Prostate gland (tissue), 2 donors: ENCODE data around the gene NDRG3.

Experiments
- POLR2A ChIP-seq: fragments of 450-650 bp; IDR thresholded peaks from one replicate; pipeline ENCODE4 v1.6.1; 2016; ENCODE audit warnings: antibody characterized with exemption, mild to moderate bottlenecking
- TF ChIP-seq, protein P1 (sequence below), 4 experiments: fragments of 200-600 bp in 2 of 4; fragments of 450-650 bp in 2 of 4; sonication (generic) in 2 of 4; IDR thresholded peaks; 1 replicate in 3 of 4; 2 replicates in 1 of 4; pipeline ENCODE4 v1.5.1; 2016 to 2019; ENCODE audit warnings: antibody characterized with exemption in 4 of 4, mild to moderate bottlenecking in 2 of 4, moderate library complexity in 2 of 4

DNA sequence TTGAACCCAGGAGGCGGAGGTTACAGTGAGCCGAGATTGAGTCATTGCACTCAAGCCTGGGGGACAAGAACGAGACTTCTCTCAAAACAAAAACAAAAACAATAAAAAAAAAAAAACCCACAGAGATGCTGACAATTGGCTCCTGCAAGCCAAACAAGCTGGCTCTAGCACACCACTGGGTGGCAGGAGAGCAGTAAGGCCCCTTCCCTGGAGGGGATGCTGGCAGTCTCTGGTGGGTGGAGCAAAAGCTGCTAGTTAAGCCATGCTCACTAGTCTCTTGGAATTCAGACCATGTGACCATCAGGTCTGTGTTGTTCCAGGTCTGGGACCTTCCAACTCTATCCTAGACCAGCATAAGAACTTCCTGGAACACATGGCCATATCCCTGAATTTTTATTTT, 46.5 kb upstream of the NDRG3 start:
- TF ChIP-seq POLR2A, result no peak
- TF ChIP-seq, protein P1, sequence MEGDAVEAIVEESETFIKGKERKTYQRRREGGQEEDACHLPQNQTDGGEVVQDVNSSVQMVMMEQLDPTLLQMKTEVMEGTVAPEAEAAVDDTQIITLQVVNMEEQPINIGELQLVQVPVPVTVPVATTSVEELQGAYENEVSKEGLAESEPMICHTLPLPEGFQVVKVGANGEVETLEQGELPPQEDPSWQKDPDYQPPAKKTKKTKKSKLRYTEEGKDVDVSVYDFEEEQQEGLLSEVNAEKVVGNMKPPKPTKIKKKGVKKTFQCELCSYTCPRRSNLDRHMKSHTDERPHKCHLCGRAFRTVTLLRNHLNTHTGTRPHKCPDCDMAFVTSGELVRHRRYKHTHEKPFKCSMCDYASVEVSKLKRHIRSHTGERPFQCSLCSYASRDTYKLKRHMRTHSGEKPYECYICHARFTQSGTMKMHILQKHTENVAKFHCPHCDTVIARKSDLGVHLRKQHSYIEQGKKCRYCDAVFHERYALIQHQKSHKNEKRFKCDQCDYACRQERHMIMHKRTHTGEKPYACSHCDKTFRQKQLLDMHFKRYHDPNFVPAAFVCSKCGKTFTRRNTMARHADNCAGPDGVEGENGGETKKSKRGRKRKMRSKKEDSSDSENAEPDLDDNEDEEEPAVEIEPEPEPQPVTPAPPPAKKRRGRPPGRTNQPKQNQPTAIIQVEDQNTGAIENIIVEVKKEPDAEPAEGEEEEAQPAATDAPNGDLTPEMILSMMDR (IDR thresholded peaks at IDR 0.05), result peak in 3 of 4 experiments; percentile 25 to 31 (median 28)
